WTC11 (cell line): ENCODE data around the gene MAST4. TPM values are rescaled to one million over a fixed set of nuclear protein-coding genes. Genes with fewer than 3 reads are reported as not detected.

ENCODE experiments used
- ATAC-seq: fragments of 200-7000 bp; cut with Tn5 transposase; 2 replicates; pipeline ENCODE4 v1.10.0; 2021; ENCODE audit warnings: mild to moderate bottlenecking, moderate library complexity
- CTCF ChIA-PET: fragments of 300-600 bp; sonication (Branson Sonifier 250); formaldehyde crosslinking; loops from one replicate; lab custom pipeline; 2021; ENCODE audit warnings: antibody characterized with exemption; lab: Charles Lee
- POLR2A ChIA-PET: fragments of 350-600 bp; sonication (Branson Sonifier 250); formaldehyde crosslinking; loops from one replicate; lab custom pipeline; 2021; ENCODE audit warnings: antibody characterized with exemption; lab: Charles Lee
- DNase-seq: peaks from one replicate; pipeline ENCODE4 v3.0.0; 2021; ENCODE audit warnings: low spot score
- H3K27ac Mint-ChIP-seq: 2 replicates; pipeline ENCODE4 v1.8.0; 2021; ENCODE audit warnings: mixed read lengths
- H3K27me3 Mint-ChIP-seq: 2 replicates; pipeline ENCODE4 v1.8.0; 2021; ENCODE audit warnings: low read depth, mild to moderate bottlenecking, moderate library complexity, mixed read lengths
- H3K36me3 Mint-ChIP-seq: 2 replicates; pipeline ENCODE4 v1.8.0; 2021; ENCODE audit warnings: mixed read lengths
- H3K4me1 Mint-ChIP-seq: 2 replicates; pipeline ENCODE4 v1.8.0; 2022; ENCODE audit warnings: mixed read lengths
- H3K4me3 Mint-ChIP-seq: 2 replicates; pipeline ENCODE4 v1.8.0; 2021; ENCODE audit warnings: mild to moderate bottlenecking, moderate library complexity, mixed read lengths
- H3K9me3 Mint-ChIP-seq: 2 replicates; pipeline ENCODE4 v1.8.0; 2021; ENCODE audit warnings: mixed read lengths
- ARID4B ChIP-seq: sonication (generic); formaldehyde crosslinking; IDR thresholded peaks from 2 replicates; pipeline ENCODE4 v1.8.0; 2023; ENCODE audit warnings: missing genetic modification reagents, mild to moderate bottlenecking, borderline replicate concordance
- ATF2 ChIP-seq: sonication (generic); formaldehyde crosslinking; IDR thresholded peaks from 2 replicates; pipeline ENCODE4 v1.8.1; 2022; ENCODE audit warnings: low read depth, missing genetic modification reagents, borderline replicate concordance
- E2F1 ChIP-seq: sonication (generic); formaldehyde crosslinking; IDR thresholded peaks from 2 replicates; pipeline ENCODE4 v1.8.0; 2022; ENCODE audit warnings: mild to moderate bottlenecking, missing genetic modification reagents
- ESRRA ChIP-seq: sonication (generic); formaldehyde crosslinking; IDR thresholded peaks from 2 replicates; pipeline ENCODE4 v1.8.1; 2022; ENCODE audit warnings: mild to moderate bottlenecking, missing genetic modification reagents, borderline replicate concordance
- GABPB1 ChIP-seq: sonication (generic); formaldehyde crosslinking; IDR thresholded peaks from 2 replicates; pipeline ENCODE4 v1.8.1; 2023; ENCODE audit warnings: mild to moderate bottlenecking, missing genetic modification reagents
- MAX ChIP-seq: sonication (generic); formaldehyde crosslinking; IDR thresholded peaks from 2 replicates; pipeline ENCODE4 v1.8.0; 2022; ENCODE audit warnings: mild to moderate bottlenecking, missing genetic modification reagents
- MLX ChIP-seq: sonication (generic); formaldehyde crosslinking; IDR thresholded peaks from 2 replicates; pipeline ENCODE4 v1.8.1; 2023; ENCODE audit warnings: mild to moderate bottlenecking, missing genetic modification reagents, moderate library complexity
- NR2C2 ChIP-seq: sonication (generic); formaldehyde crosslinking; IDR thresholded peaks from 2 replicates; pipeline ENCODE4 v1.8.0; 2022; ENCODE audit warnings: mild to moderate bottlenecking, missing genetic modification reagents
- PRDM15 ChIP-seq: sonication (generic); formaldehyde crosslinking; IDR thresholded peaks from 2 replicates; pipeline ENCODE4 v1.8.0; 2022; ENCODE audit warnings: missing genetic modification reagents
- SMAD3 ChIP-seq: sonication (generic); formaldehyde crosslinking; IDR thresholded peaks from 2 replicates; pipeline ENCODE4 v1.8.0; 2022; ENCODE audit warnings: missing genetic modification reagents, mild to moderate bottlenecking, borderline replicate concordance
- TP53 ChIP-seq: sonication (generic); formaldehyde crosslinking; IDR thresholded peaks from 2 replicates; pipeline ENCODE4 v1.8.1; 2023; ENCODE audit warnings: mild to moderate bottlenecking, missing genetic modification reagents
- ZBTB43 ChIP-seq: sonication (generic); formaldehyde crosslinking; IDR thresholded peaks from 2 replicates; pipeline ENCODE4 v1.8.1; 2023; ENCODE audit warnings: mild to moderate bottlenecking, missing genetic modification reagents
- ZNF396 ChIP-seq: fragments of 250-450 bp; sonication (Bioruptor Pico); IDR thresholded peaks from 2 replicates; pipeline ENCODE4 v1.8.0; 2021; ENCODE audit warnings: mild to moderate bottlenecking, moderate library complexity, borderline replicate concordance
- ZNF416 ChIP-seq: fragments of 250-450 bp; sonication (Bioruptor Pico); IDR thresholded peaks from 2 replicates; pipeline ENCODE4 v1.9.0; 2021; ENCODE audit warnings: mild to moderate bottlenecking, inconsistent platforms
- ZNF532 ChIP-seq: fragments of 250-450 bp; sonication (Bioruptor Pico); IDR thresholded peaks from 2 replicates; pipeline ENCODE4 v1.9.0; 2021; ENCODE audit warnings: mild to moderate bottlenecking, borderline replicate concordance
- total RNA-seq: library from RNA; stranded (reverse); gene quantifications from 3 replicates; pipeline ENCODE4 v1.2.3, GENCODE V29; 2021

MAST4 gene
- total RNA-seq, 1 experiment from 2014 or later = 8.0 TPM

- TF ChIP-seq NR2C2 (CRISPR knock-in tag) (no peak), TP53 (CRISPR knock-in tag) (no peak), ARID4B (CRISPR knock-in tag) (no peak), SMAD3 (CRISPR knock-in tag) (no peak), ZBTB43 (CRISPR knock-in tag) (no peak), ESRRA (CRISPR knock-in tag) (no peak), E2F1 (CRISPR knock-in tag) (no peak), MAX (CRISPR knock-in tag) (no peak), ZNF532 (CRISPR knock-in tag) (no peak), ZNF416 (CRISPR knock-in tag) (no peak)
These were observed 25.0 kb downstream of the MAST4 start (continued) for GRCh38 chr5:66621146-66621545.

GRCh38 chr5:66621736-66622135 is 25.5 kb downstream of the MAST4 start:
- Mint-ChIP-seq H3K9me3 (no peaks in the 10 kb centered on the region; the same call in 1 of the 2 replicates), H3K27ac (no peak overlapping the region), H3K4me1 (peaks cover 7% of the 10 kb centered on the region), H3K27me3 (no peaks in the 10 kb centered on the region), H3K36me3 (no peaks in the 10 kb centered on the region), H3K4me3 (no peak overlapping the region)
- ChIA-PET CTCF (no interaction called here), POLR2A (no interaction called here)
- DNase-seq (no peak), ATAC-seq (no peak)
- TF ChIP-seq MLX (CRISPR knock-in tag) (no peak), PRDM15 (CRISPR knock-in tag) (no peak), E2F1 (CRISPR knock-in tag) (no peak), GABPB1 (CRISPR knock-in tag) (no peak), ATF2 (CRISPR knock-in tag) (no peak), ZNF396 (CRISPR knock-in tag) (no peak)
